HG02759 (cell line): ENCODE measurements around the gene FLAD1.

Experiments used
- ATAC-seq: cut with Tn5 transposase; IDR thresholded peaks from one replicate; pipeline ENCODE4 v1.9.1; 2021; ENCODE audit warnings: mild to moderate bottlenecking, moderate library complexity; ENCODE audit not compliant: unreplicated experiment

FLAD1 gene

GRCh38 chr1:154982897-154983648 lies at the start of gene FLAD1:
TSS of gene FLAD1 (plus strand) at chr1:154983344. CDS start at chr1:154983695, 351 bp downstream.
- ATAC-seq, result peak; percentile 100

GRCh38 chr1:154934358-154934948 lies 48.7 kb upstream of the FLAD1 start:
- no peak for ATAC-seq

- no peak for ATAC-seq
Observed at GRCh38 chr1:154935749-154936554, 47.2 kb upstream of the FLAD1 start.

- peak; percentile 81 for ATAC-seq
Observed at GRCh38 chr1:154936555-154937084, 46.5 kb upstream of the FLAD1 start, which contains the start of gene PMVK. TSS of gene PMVK (minus strand) at chr1:154936719. CDS start at chr1:154936685, 34 bp downstream.

- peak; percentile 58 for ATAC-seq
Observed at GRCh38 chr1:154937085-154937987, 45.8 kb upstream of the FLAD1 start.

GRCh38 chr1:154937988-154938386 lies 45.2 kb upstream of the FLAD1 start:
- ATAC-seq, result no peak

GRCh38 chr1:154938604-154939399 lies 44.3 kb upstream of the FLAD1 start:
- no peak for ATAC-seq

GRCh38 chr1:154940213-154940560 lies 43.0 kb upstream of the FLAD1 start:
- no peak for ATAC-seq

GRCh38 chr1:154940651-154941194 lies 42.4 kb upstream of the FLAD1 start:
- no peak for ATAC-seq

- ATAC-seq, result no peak
Observed at GRCh38 chr1:154941333-154942013, 41.7 kb upstream of the FLAD1 start.

- no peak for ATAC-seq
Observed at GRCh38 chr1:154943649-154944400, 39.3 kb upstream of the FLAD1 start.

- ATAC-seq, result no peak
Observed at GRCh38 chr1:154944401-154945159, 38.6 kb upstream of the FLAD1 start.

- ATAC-seq, result no peak
Observed at GRCh38 chr1:154945160-154945961, 37.8 kb upstream of the FLAD1 start.

- no peak for ATAC-seq
Observed at GRCh38 chr1:154945962-154946850, 36.9 kb upstream of the FLAD1 start.

GRCh38 chr1:154948079-154948478 lies 35.1 kb upstream of the FLAD1 start:
- no peak for ATAC-seq
